GM12878 (cell line): ENCODE measurements around the gene SLC25A52. TPM values are rescaled to one million over a fixed set of nuclear protein-coding genes. Genes with fewer than 3 reads are reported as not detected.
A peak's percentile ranks its signal among the peaks of the same experiment; 100 is the strongest.

ENCODE experiments used
- ATAC-seq: fragments of 200-7000 bp; cut with Tn5 transposase; 3 replicates; pipeline ENCODE4 v1.9.1; 2020; ENCODE audit warnings: mild to moderate bottlenecking, moderate library complexity
- BruUV-seq: library from RNA; stranded (reverse); fragments of 400-500 nt; replicated peaks from 2 replicates; lab custom pipeline; 2021; lab: Mats Ljungman, UMichigan
- CTCF ChIA-PET: fragments of 300-600 bp; sonication (Branson Sonifier 250); formaldehyde crosslinking; extraction: SDS; loops from one replicate; lab custom pipeline; 2021; ENCODE audit warnings: inconsistent platforms; lab: Yijun Ruan, JAX
- POLR2A ChIA-PET: fragments of 350-600 bp; formaldehyde crosslinking; extraction: SDS; loops from one replicate; lab custom pipeline; 2021; ENCODE audit warnings: inconsistent platforms; lab: Charles Lee
- RAD21 ChIA-PET: fragments of 300-600 bp; sonication (Branson Sonifier 250); formaldehyde crosslinking; loops from one replicate; lab custom pipeline; 2023; ENCODE audit warnings: antibody characterized with exemption; ENCODE audit not compliant: unreplicated experiment; lab: Charles Lee
- SMC1A ChIA-PET: fragments of 300-600 bp; sonication (Branson Sonifier 250); formaldehyde crosslinking; loops from one replicate; lab custom pipeline; 2023; ENCODE audit not compliant: unreplicated experiment, uncharacterized antibody; lab: Charles Lee
- DNase-seq: peaks from one replicate; pipeline ENCODE4 v3.0.0-alpha.2; 2011; ENCODE audit warnings: low read depth, low spot score
- FAIRE-seq: peaks from 3 replicates; lab custom pipeline; 2011; peaks lifted over from hg19 to GRCh38; lab: Jason Lieb, UNC
- H2AFZ ChIP-seq: 2 replicates; pipeline ENCODE4 v1.6.0; 2011; ENCODE audit warnings: low read depth, low read length, control low read depth; ENCODE audit not compliant: control insufficient read depth
- H3K27ac ChIP-seq: 2 replicates; pipeline ENCODE4 v1.5.1; 2011; ENCODE audit warnings: control low read depth; ENCODE audit not compliant: control insufficient read depth, insufficient read depth
- H3K27me3 ChIP-seq, 2 experiments: replicated peaks in 1 of 2; 2 replicates each; pipeline versions ENCODE4 v1.6.0 to v1.6.1; 2011; ENCODE audit warnings: low read length in 1 of 2; ENCODE audit not compliant: control insufficient read depth in 2 of 2, insufficient read depth in 2 of 2
- H3K36me3 ChIP-seq, 2 experiments: 2 replicates each; pipeline ENCODE4 v1.5.1; 2011; ENCODE audit warnings: low read length in 1 of 2; ENCODE audit not compliant: control insufficient read depth in 2 of 2, insufficient read depth in 2 of 2
- H3K4me1 ChIP-seq: 2 replicates; pipeline ENCODE4 v1.6.1; 2011; ENCODE audit warnings: mild to moderate bottlenecking, low read length, moderate library complexity, mixed read lengths; ENCODE audit not compliant: control insufficient read depth, insufficient read depth
- H3K4me2 ChIP-seq: 2 replicates; pipeline ENCODE4 v1.6.0; 2011; ENCODE audit warnings: control low read depth; ENCODE audit not compliant: control insufficient read depth, insufficient read depth
- H3K4me3 ChIP-seq: fragments of 200-600 bp; sonication (generic); 2 replicates; pipeline ENCODE4 v1.5.1; 2016
- H3K79me2 ChIP-seq: 2 replicates; pipeline ENCODE4 v1.6.0; 2011; ENCODE audit warnings: low read length; ENCODE audit not compliant: control insufficient read depth, insufficient read depth
- H3K9ac ChIP-seq: 2 replicates; pipeline ENCODE4 v1.8.0; 2011; ENCODE audit warnings: low read length, control low read depth, mixed read lengths; ENCODE audit not compliant: control insufficient read depth, insufficient read depth
- H3K9me3 ChIP-seq: replicated peaks from 3 replicates; pipeline ENCODE4 v1.5.1; 2011; ENCODE audit warnings: mild to moderate bottlenecking, low read length; ENCODE audit not compliant: control insufficient read depth, insufficient read depth
- H4K20me1 ChIP-seq: 2 replicates; pipeline ENCODE4 v1.6.0; 2011; ENCODE audit not compliant: control insufficient read depth, insufficient read depth
- BHLHE40 ChIP-seq, 2 experiments: fragments of 450-650 bp in 1 of 2; IDR thresholded peaks; 2 replicates each; pipeline ENCODE4 v1.6.1; 2011 to 2017; ENCODE audit warnings: low read depth in 2 of 2, borderline replicate concordance in 1 of 2, improper control_type of control experiment in 1 of 2, low read length in 1 of 2, mild to moderate bottlenecking in 1 of 2
- JUNB ChIP-seq: IDR thresholded peaks from 2 replicates; pipeline ENCODE4 v1.6.1; 2016; ENCODE audit warnings: antibody characterized with exemption, mild to moderate bottlenecking
- LARP7 ChIP-seq: fragments of 450-650 bp; IDR thresholded peaks from 2 replicates; pipeline ENCODE4 v1.6.1; 2017; ENCODE audit warnings: mild to moderate bottlenecking
- MTA2 ChIP-seq: fragments of 450-650 bp; IDR thresholded peaks from 2 replicates; pipeline ENCODE4 v1.6.1; 2016; ENCODE audit warnings: low read depth, mild to moderate bottlenecking, moderate library complexity
- NR2F1 ChIP-seq: fragments of 450-650 bp; conservative IDR thresholded peaks from 2 replicates; pipeline ENCODE4 v1.6.1; 2017; ENCODE audit warnings: mild to moderate bottlenecking
- RUNX3 ChIP-seq: IDR thresholded peaks from 2 replicates; pipeline ENCODE4 v1.6.1; 2012; ENCODE audit warnings: low read length, inconsistent platforms
- WGBS: methylation state at CpG from one replicate; pipeline ENCODE4 v1.1.6; 2016; ENCODE audit warnings: low lambda C conversion rate; ENCODE audit not compliant: insufficient replicate concordance, insufficient coverage; ENCODE audit errors: missing lambda C conversion rate; 5-methylcytosine and 5-hydroxymethylcytosine counted together
- in situ Hi-C: fragments of 300-500 bp; cut with MboI; formaldehyde crosslinking; loops from 9 replicates; pipeline ENCODE4 v1.14.3; 2018; ENCODE audit warnings: mixed read lengths
- intact Hi-C: fragments of 100-400 bp; cut with micrococcal nuclease; formaldehyde crosslinking; loops from one replicate; pipeline ENCODE4 v1.14.2; 2022; ENCODE audit not compliant: unreplicated experiment
- polyA plus RNA-seq, 11 experiments: library from polyadenylated mRNA; depleted of rRNA in 4 of 11; unstranded in 6 of 11; stranded (reverse) in 5 of 11; fragments of >200 nt; fragmentation: Nextera tagmentation in 4 of 11; fragmentation: Illumina TruSeq in 1 of 11; extraction: Ambion mirVana in 4 of 11; extraction: Trizol in 1 of 11; gene quantifications; 1 replicate in 1 of 11; 2 replicates in 10 of 11; pipeline versions ENCODE4 v1.2.1 to v1.2.3, GENCODE V29; 2011 to 2016; ENCODE audit warnings: inconsistent platforms in 2 of 11, missing spikeins in 2 of 11, low read depth in 1 of 11
- total RNA-seq, 4 experiments: library from RNA; depleted of rRNA in 3 of 4; stranded (reverse); fragments of >200 nt in 3 of 4; fragmentation: Illumina TruSeq in 1 of 4; extraction: Trizol in 1 of 4; gene quantifications; 2 replicates each; pipeline versions ENCODE4 v1.2.1 to v1.2.3, GENCODE V29; 2013 to 2021
- TF ChIP-seq, protein P1 (sequence below): fragments of 450-650 bp; IDR thresholded peaks from 2 replicates; pipeline ENCODE4 v1.6.1; 2017; ENCODE audit warnings: low read depth, mild to moderate bottlenecking, moderate library complexity
- TF ChIP-seq, protein P2 (sequence below), 3 experiments: IDR thresholded peaks in 2 of 3; conservative IDR thresholded peaks in 1 of 3; 2 replicates each; pipeline ENCODE4 v1.5.1; 2011; ENCODE audit warnings: low read depth in 3 of 3, low read length in 3 of 3, mild to moderate bottlenecking in 3 of 3, control low read depth in 2 of 3, moderate library complexity in 2 of 3, inconsistent platforms in 1 of 3, mixed read lengths in 1 of 3; ENCODE audit not compliant: control insufficient read depth in 2 of 3, insufficient read depth in 1 of 3; ENCODE audit errors: extremely low read depth in 1 of 3
- TF ChIP-seq, protein P3 (sequence below): fragments of 450-650 bp; IDR thresholded peaks from 2 replicates; pipeline ENCODE4 v1.6.1; 2017; ENCODE audit warnings: mild to moderate bottlenecking
- TF ChIP-seq, protein P4 (sequence below): IDR thresholded peaks from 2 replicates; pipeline ENCODE4 v1.6.1; 2011; ENCODE audit warnings: borderline replicate concordance, low read depth, mild to moderate bottlenecking, moderate library complexity, mixed read lengths, low read length; ENCODE audit not compliant: insufficient read depth; ENCODE audit errors: extremely low read length

Gene SLC25A52
- total and polyA plus RNA-seq, 10 of the 15 experiments (the other 5 are each of a cell fraction or from before 2014, with no cell fraction given) = not detected

DNA sequence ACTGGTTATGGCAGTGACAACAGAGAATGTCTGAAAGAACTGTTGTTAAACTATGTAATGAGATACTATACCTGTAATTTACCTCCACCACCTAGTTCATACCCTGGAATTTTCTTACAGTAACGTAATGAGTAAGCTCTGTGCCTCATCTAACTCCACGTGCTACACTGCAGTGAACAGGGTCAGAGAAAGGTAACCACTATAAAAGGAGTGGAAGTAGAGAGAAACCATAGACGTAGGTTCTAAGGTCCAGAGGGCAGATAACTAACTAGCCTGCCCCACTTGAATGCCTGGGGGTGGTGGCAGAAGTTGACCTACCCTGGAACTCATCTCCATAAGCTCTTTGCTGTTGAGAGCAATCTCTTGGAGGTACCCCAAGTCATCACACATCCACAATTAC is 44.3 kb downstream of the SLC25A52 start:
- H3K4me2 ChIP-seq = no peak overlapping the region
- RAD21 ChIA-PET = interaction anchor here (0.9 to 1.8 kb wide), 4 partner anchors 9 to 154 kb away, joined by 3 to 5 read pairs (median 4); no protein-coding TSS in a partner anchor
- no peaks in the 10 kb centered on the region; the same call in 1 of the 3 replicates for H3K9me3 ChIP-seq
- 0 out of 2 replicates have a peak overlapping the region, but pooled peaks have one; percentile 19 for H2AFZ ChIP-seq
- intact Hi-C loops (no loop called here), in situ Hi-C loops (no loop called here)
- SMC1A ChIA-PET = interaction anchor here (0.8 to 2.2 kb wide), 3 partner anchors 9 to 174 kb away, joined by 3 to 9 read pairs (median 3); no protein-coding TSS in a partner anchor
- TF ChIP-seq MTA2 = 0 out of 2 replicates have a peak, but pooled peaks have one; percentile 20
- peak; percentile 52 for TF ChIP-seq NR2F1
- 0 out of 2 replicates have a peak, but pooled peaks have one; percentile 18 for TF ChIP-seq JUNB
- TF ChIP-seq, protein P1, sequence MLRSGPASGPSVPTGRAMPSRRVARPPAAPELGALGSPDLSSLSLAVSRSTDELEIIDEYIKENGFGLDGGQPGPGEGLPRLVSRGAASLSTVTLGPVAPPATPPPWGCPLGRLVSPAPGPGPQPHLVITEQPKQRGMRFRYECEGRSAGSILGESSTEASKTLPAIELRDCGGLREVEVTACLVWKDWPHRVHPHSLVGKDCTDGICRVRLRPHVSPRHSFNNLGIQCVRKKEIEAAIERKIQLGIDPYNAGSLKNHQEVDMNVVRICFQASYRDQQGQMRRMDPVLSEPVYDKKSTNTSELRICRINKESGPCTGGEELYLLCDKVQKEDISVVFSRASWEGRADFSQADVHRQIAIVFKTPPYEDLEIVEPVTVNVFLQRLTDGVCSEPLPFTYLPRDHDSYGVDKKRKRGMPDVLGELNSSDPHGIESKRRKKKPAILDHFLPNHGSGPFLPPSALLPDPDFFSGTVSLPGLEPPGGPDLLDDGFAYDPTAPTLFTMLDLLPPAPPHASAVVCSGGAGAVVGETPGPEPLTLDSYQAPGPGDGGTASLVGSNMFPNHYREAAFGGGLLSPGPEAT = no peak
- peak; percentile 28; the same call in 1 of the 2 replicates for TF ChIP-seq RUNX3
- peak in 1 of 2 experiments; percentile 44; a peak in 2 of 4 replicates for TF ChIP-seq BHLHE40 (IDR thresholded peaks at IDR 0.05; ENCODE audit: borderline replicate concordance in 1 of 2, low read depth in 2 of 2, low read length in 1 of 2)
- TF ChIP-seq, protein P2, sequence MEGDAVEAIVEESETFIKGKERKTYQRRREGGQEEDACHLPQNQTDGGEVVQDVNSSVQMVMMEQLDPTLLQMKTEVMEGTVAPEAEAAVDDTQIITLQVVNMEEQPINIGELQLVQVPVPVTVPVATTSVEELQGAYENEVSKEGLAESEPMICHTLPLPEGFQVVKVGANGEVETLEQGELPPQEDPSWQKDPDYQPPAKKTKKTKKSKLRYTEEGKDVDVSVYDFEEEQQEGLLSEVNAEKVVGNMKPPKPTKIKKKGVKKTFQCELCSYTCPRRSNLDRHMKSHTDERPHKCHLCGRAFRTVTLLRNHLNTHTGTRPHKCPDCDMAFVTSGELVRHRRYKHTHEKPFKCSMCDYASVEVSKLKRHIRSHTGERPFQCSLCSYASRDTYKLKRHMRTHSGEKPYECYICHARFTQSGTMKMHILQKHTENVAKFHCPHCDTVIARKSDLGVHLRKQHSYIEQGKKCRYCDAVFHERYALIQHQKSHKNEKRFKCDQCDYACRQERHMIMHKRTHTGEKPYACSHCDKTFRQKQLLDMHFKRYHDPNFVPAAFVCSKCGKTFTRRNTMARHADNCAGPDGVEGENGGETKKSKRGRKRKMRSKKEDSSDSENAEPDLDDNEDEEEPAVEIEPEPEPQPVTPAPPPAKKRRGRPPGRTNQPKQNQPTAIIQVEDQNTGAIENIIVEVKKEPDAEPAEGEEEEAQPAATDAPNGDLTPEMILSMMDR (IDR thresholded peaks at IDR 0.05 in 2 of 3, conservative IDR thresholded peaks at IDR 0.05 in 1 of 3; ENCODE audit: control insufficient read depth in 2 of 3, extremely low read depth in 1 of 3, insufficient read depth in 1 of 3, low read depth in 3 of 3, low read length in 3 of 3) = no peak
- TF ChIP-seq, protein P3, sequence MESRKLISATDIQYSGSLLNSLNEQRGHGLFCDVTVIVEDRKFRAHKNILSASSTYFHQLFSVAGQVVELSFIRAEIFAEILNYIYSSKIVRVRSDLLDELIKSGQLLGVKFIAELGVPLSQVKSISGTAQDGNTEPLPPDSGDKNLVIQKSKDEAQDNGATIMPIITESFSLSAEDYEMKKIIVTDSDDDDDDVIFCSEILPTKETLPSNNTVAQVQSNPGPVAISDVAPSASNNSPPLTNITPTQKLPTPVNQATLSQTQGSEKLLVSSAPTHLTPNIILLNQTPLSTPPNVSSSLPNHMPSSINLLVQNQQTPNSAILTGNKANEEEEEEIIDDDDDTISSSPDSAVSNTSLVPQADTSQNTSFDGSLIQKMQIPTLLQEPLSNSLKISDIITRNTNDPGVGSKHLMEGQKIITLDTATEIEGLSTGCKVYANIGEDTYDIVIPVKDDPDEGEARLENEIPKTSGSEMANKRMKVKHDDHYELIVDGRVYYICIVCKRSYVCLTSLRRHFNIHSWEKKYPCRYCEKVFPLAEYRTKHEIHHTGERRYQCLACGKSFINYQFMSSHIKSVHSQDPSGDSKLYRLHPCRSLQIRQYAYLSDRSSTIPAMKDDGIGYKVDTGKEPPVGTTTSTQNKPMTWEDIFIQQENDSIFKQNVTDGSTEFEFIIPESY = no peak
- no peak for TF ChIP-seq LARP7
- TF ChIP-seq, protein P4, sequence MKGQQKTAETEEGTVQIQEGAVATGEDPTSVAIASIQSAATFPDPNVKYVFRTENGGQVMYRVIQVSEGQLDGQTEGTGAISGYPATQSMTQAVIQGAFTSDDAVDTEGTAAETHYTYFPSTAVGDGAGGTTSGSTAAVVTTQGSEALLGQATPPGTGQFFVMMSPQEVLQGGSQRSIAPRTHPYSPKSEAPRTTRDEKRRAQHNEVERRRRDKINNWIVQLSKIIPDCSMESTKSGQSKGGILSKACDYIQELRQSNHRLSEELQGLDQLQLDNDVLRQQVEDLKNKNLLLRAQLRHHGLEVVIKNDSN = no peak
- no peak overlapping the region for H3K4me3 ChIP-seq
- no peaks in the 10 kb centered on the region for H3K36me3 ChIP-seq
- H3K27ac ChIP-seq = no peak overlapping the region
- POLR2A ChIA-PET = no interaction called here
- no peaks in the 10 kb centered on the region for H3K79me2 ChIP-seq
- no peaks in the 10 kb centered on the region for H3K4me1 ChIP-seq
- FAIRE-seq = no peak
- BruUV-seq = no TSS peak
- CTCF ChIA-PET = interaction anchor here (1.3 to 1.8 kb wide), 2 partner anchors 13 to 160 kb away, joined by 3 to 4 read pairs; no protein-coding TSS in a partner anchor
- ATAC-seq = peak; percentile 86
- H4K20me1 ChIP-seq = no peaks in the 10 kb centered on the region
- H3K27me3 ChIP-seq = no peaks in the 10 kb centered on the region
- WGBS = 0% methylated on average over 3 of the region's 3 CpGs
- H3K9ac ChIP-seq = no peak overlapping the region
- no peak for DNase-seq
